Right lobe of liver (tissue), 6 donors: ENCODE data around the gene TEX22. TPM values are rescaled to one million over a fixed set of nuclear protein-coding genes. Genes with fewer than 3 reads are reported as not detected.

ENCODE experiments used
- ATAC-seq, 4 donors: fragments of 200-7000 bp; cut with Tn5 transposase; one replicate each; pipeline ENCODE4 v1.9.1; 2020; ENCODE audit warnings: mild to moderate bottlenecking in 4 of 4, moderate library complexity in 4 of 4
- DNase-seq, 3 donors: peaks; one replicate each; pipeline ENCODE4 v3.0.0-alpha.2; 2020
- H3K27ac ChIP-seq, 3 donors: fragments of 200-600 bp; one replicate each; pipeline ENCODE4 v1.8.0; 2022
- H3K27me3 ChIP-seq, 2 donors: fragments of 200-600 bp; one replicate each; pipeline ENCODE4 v1.8.0; 2022
- H3K36me3 ChIP-seq, 4 donors: fragments of 200-600 bp; sonication (generic) in 1 of 4; one replicate each; pipeline versions ENCODE4 v1.5.1 to v1.8.0; 2017 to 2022; ENCODE audit warnings: control low read depth in 1 of 4
- H3K4me1 ChIP-seq, 4 donors: fragments of 200-600 bp; sonication (generic) in 1 of 4; one replicate each; pipeline versions ENCODE4 v1.5.1 to v1.8.0; 2017 to 2022; ENCODE audit warnings: control low read depth in 1 of 4
- H3K4me3 ChIP-seq, 3 donors: fragments of 200-600 bp; one replicate each; pipeline ENCODE4 v1.8.0; 2022
- H3K9me3 ChIP-seq, 4 donors: fragments of 200-600 bp; sonication (generic) in 1 of 4; one replicate each; pipeline versions ENCODE4 v1.5.1 to v1.8.0; 2017 to 2022; ENCODE audit warnings: control low read depth in 1 of 4
- CTCF ChIP-seq, 4 donors: fragments of 200-600 bp in 3 of 4; fragments of 450-650 bp in 1 of 4; IDR thresholded peaks; one replicate each; pipeline versions ENCODE4 v1.5.1 to v1.8.0; 2016 to 2022; ENCODE audit warnings: antibody characterized with exemption in 4 of 4, mild to moderate bottlenecking in 2 of 4
- POLR2A ChIP-seq: fragments of 450-650 bp; IDR thresholded peaks from one replicate; pipeline ENCODE4 v1.6.1; 2017; ENCODE audit warnings: antibody characterized with exemption, mild to moderate bottlenecking
- WGBS: methylation state at CpG from one replicate; pipeline ENCODE4 v1.1.6; 2018; ENCODE audit warnings: low coverage, low lambda C conversion rate; ENCODE audit not compliant: insufficient coverage; ENCODE audit errors: missing lambda C conversion rate; 5-methylcytosine and 5-hydroxymethylcytosine counted together
- intact Hi-C, 2 donors: fragments of 100-400 bp; cut with DNase I; formaldehyde crosslinking; loops; one replicate each; pipeline versions ENCODE4 v1.11.2 to v1.14.1; 2022
- total RNA-seq, 6 experiments: library from RNA; depleted of rRNA in 2 of 6; stranded (reverse); fragments of >200 nt in 2 of 6; fragmentation: NEBNext Ultra II Directional in 3 of 6; extraction: Animal tissue kit (Norgen Biotek cat#: 25700) in 3 of 6; gene quantifications; one replicate each; pipeline versions ENCODE4 v1.1.0 to v1.2.4, GENCODE V29; 2016 to 2023
- donor health status: DM: no; HTN: yes; CAD: no.
- donor health status: DM: no; HTN: no; CAD: no.
- donor health status: DM: no; HTN: no; CAD: no.
- donor health status: DM: no; HTN: yes; CAD: no.
- donor health status: DM: no; HTN: yes; CAD: no.

TEX22 gene
- total RNA-seq, 6 experiments from 2014 or later: 0.07 to 0.44 (median 0.35) TPM; not detected in 3

GRCh38 chr14:105365681-105366080 lies 32.7 kb upstream of the TEX22 start:
- H3K36me3 ChIP-seq: no peaks in the 10 kb centered on the region
- H3K4me1 ChIP-seq: no peaks in the 10 kb centered on the region
- H3K9me3 ChIP-seq: no peaks in the 10 kb centered on the region
- ATAC-seq (no peak), DNase-seq (no peak)
- H3K4me3 ChIP-seq: no peak overlapping the region
- WGBS: 96% methylated on average over 7 of the region's 12 CpGs
- no peaks in the 10 kb centered on the region for H3K27me3 ChIP-seq
- TF ChIP-seq CTCF (IDR thresholded peaks at IDR 0.05): no peak
- no peak for TF ChIP-seq POLR2A
- intact Hi-C loops: loop anchor here in 1 of 2 donors (5.0 kb wide), 2 partner anchors 122 to 167 kb away; partner anchors contain the start of gene CRIP1
- H3K27ac ChIP-seq: no peak overlapping the region

- no peak overlapping the region for H3K4me3 ChIP-seq
- no peaks in the 10 kb centered on the region for H3K9me3 ChIP-seq
- H3K4me1 ChIP-seq: no peaks in the 10 kb centered on the region
- no peaks in the 10 kb centered on the region for H3K36me3 ChIP-seq
- TF ChIP-seq POLR2A (no peak), CTCF (IDR thresholded peaks at IDR 0.05) (no peak)
- DNase-seq (no peak), ATAC-seq (no peak)
- no CpG with 5 or more reads among the region's 23 CpGs for WGBS
- H3K27me3 ChIP-seq: no peaks in the 10 kb centered on the region
- intact Hi-C loops: loop anchor here in 1 of 2 donors (5.0 kb wide), 2 partner anchors 121 to 166 kb away; partner anchors contain the start of gene CRIP1
- H3K27ac ChIP-seq: no peak overlapping the region
These were observed 31.8 kb upstream of the TEX22 start for GRCh38 chr14:105366386-105367074.

- Histone ChIP-seq H3K9me3 (no peaks in the 10 kb centered on the region), H3K27me3 (no peaks in the 10 kb centered on the region), H3K4me3 (no peak overlapping the region), H3K36me3 (no peaks in the 10 kb centered on the region), H3K4me1 (no peaks in the 10 kb centered on the region), H3K27ac (no peak overlapping the region)
- ATAC-seq (no peak), DNase-seq (peak in 1 of 3 donors; percentile 21)
- 100% methylated on average over 1 of the region's 34 CpGs for WGBS
- intact Hi-C loops: loop anchor here in 1 of 2 donors (5.0 kb wide), 2 partner anchors 120 to 165 kb away; partner anchors contain the start of gene CRIP1
- TF ChIP-seq POLR2A: no peak
- no peak for TF ChIP-seq CTCF (IDR thresholded peaks at IDR 0.05)
These were observed 31.0 kb upstream of the TEX22 start for GRCh38 chr14:105367116-105368031.

- intact Hi-C loops: loop anchor here in 1 of 2 donors (5.0 kb wide), 2 partner anchors 119 to 164 kb away; partner anchors contain the start of gene CRIP1
- H3K9me3 ChIP-seq: no peaks in the 10 kb centered on the region
- H3K27me3 ChIP-seq: no peaks in the 10 kb centered on the region
- no peaks in the 10 kb centered on the region for H3K36me3 ChIP-seq
- H3K27ac ChIP-seq: no peak overlapping the region
- no peak for TF ChIP-seq CTCF (IDR thresholded peaks at IDR 0.05)
- TF ChIP-seq POLR2A: no peak
- H3K4me3 ChIP-seq: no peak overlapping the region
- DNase-seq (no peak), ATAC-seq (no peak)
- WGBS: 100% methylated on average over 1 of the region's 20 CpGs
- no peaks in the 10 kb centered on the region for H3K4me1 ChIP-seq
These were observed 30.3 kb upstream of the TEX22 start for GRCh38 chr14:105368032-105368417.
